ENCODE results near the gene HTR4. TPM values are rescaled to one million over a fixed set of nuclear protein-coding genes. Genes with fewer than 3 reads are reported as not detected.

HTR4 gene
- total RNA-seq, 1 donor from 2014 or later: not detected

DNA sequence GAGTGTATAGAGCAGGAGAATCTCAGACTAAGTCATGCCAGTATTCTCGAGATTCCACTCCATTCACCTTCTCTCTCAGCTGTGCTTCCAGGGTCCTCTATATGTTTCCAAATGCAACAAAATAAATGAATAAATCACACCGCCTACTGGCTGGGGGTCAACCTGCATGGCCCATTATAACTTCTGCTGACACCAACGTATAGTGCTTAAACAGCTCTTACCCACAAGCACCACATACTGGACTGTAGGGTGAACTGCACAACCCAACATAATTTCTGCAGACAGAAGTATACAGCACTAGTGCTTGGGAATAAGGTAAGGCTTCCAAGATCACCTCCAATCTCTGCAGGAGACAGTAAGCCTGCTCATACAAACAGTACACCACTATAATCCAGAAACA lies 33.1 kb upstream of the HTR4 start:
- Mint-ChIP-seq H3K36me3 (ENCODE audit: low read depth, unreplicated experiment) (no peaks in the 10 kb centered on the region), H3K9me3 (ENCODE audit: unreplicated experiment) (no peaks in the 10 kb centered on the region), H3K27me3 (ENCODE audit: unreplicated experiment) (no peaks in the 10 kb centered on the region), H3K27ac (ENCODE audit: unreplicated experiment) (no peak overlapping the region), H3K4me3 (ENCODE audit: unreplicated experiment) (no peak overlapping the region), H3K4me1 (ENCODE audit: unreplicated experiment) (peaks cover 2% of the 10 kb centered on the region)
- peak; percentile 23 for DNase-seq (ENCODE audit: low spot score)
- TF ChIP-seq, protein P1, sequence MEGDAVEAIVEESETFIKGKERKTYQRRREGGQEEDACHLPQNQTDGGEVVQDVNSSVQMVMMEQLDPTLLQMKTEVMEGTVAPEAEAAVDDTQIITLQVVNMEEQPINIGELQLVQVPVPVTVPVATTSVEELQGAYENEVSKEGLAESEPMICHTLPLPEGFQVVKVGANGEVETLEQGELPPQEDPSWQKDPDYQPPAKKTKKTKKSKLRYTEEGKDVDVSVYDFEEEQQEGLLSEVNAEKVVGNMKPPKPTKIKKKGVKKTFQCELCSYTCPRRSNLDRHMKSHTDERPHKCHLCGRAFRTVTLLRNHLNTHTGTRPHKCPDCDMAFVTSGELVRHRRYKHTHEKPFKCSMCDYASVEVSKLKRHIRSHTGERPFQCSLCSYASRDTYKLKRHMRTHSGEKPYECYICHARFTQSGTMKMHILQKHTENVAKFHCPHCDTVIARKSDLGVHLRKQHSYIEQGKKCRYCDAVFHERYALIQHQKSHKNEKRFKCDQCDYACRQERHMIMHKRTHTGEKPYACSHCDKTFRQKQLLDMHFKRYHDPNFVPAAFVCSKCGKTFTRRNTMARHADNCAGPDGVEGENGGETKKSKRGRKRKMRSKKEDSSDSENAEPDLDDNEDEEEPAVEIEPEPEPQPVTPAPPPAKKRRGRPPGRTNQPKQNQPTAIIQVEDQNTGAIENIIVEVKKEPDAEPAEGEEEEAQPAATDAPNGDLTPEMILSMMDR (IDR thresholded peaks at IDR 0.05; ENCODE audit: unreplicated experiment): peak; percentile 63

DNA sequence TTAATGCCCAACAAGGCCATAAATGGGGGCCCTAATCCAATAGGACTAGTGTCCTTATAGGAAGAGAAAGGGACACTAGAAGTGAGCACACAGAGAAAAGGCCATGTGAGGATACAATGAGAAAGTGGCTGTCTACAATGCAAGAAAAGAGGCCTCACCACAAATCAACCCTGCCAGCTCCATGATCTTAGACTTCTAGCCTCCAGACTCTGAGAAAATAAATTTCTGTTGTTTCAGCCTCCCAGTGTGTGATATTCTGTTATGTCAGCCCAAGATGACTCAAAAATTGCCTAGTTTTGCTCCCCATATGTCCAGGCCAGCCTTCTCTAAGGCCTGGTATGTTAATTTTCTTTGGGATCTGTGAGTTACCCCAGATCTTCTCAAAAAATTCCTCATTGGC lies 32.3 kb upstream of the HTR4 start:
- Mint-ChIP-seq H3K4me3 (ENCODE audit: unreplicated experiment) (no peak overlapping the region), H3K27ac (ENCODE audit: unreplicated experiment) (no peak overlapping the region), H3K36me3 (ENCODE audit: low read depth, unreplicated experiment) (no peaks in the 10 kb centered on the region), H3K27me3 (ENCODE audit: unreplicated experiment) (no peaks in the 10 kb centered on the region), H3K4me1 (ENCODE audit: unreplicated experiment) (peaks cover 6% of the 10 kb centered on the region), H3K9me3 (ENCODE audit: unreplicated experiment) (no peaks in the 10 kb centered on the region)
- TF ChIP-seq, protein P1 (IDR thresholded peaks at IDR 0.05; ENCODE audit: unreplicated experiment): no peak
- DNase-seq (ENCODE audit: low spot score): no peak

DNA sequence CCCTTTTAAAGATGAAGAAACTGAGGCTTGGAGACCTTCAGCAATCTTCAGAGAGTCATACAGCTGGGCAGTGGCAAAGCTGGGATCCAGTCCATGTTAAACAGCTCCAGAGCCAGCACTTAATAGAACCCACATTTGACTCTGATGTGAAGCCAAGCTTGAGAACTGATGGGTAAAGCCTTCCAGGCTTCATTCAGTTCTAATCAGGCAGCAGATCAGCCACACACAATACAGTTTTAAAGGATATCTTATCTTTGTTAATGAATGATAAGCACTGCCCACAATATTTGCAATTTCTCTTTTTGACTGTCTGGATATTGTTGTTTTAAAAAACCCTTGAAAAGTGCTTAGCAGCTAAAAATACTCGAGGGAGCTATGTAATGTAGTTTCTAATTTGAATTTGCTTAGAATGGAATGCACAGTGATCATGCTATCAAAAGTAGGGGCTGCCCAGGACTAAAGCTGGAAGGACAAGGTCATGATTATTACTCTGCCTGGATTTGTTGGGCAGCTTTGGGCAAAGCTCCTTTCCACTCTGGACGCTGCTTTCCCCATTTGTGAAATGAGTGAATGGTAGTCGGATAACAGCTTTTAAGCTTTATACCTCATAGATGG lies 31.3 kb upstream of the HTR4 start:
- no peaks in the 10 kb centered on the region for H3K27me3 Mint-ChIP-seq (ENCODE audit: unreplicated experiment)
- H3K9me3 Mint-ChIP-seq (ENCODE audit: unreplicated experiment): no peaks in the 10 kb centered on the region
- no peak overlapping the region for H3K4me3 Mint-ChIP-seq (ENCODE audit: unreplicated experiment)
- DNase-seq (ENCODE audit: low spot score): no peak
- H3K36me3 Mint-ChIP-seq (ENCODE audit: low read depth, unreplicated experiment): no peaks in the 10 kb centered on the region
- no peak overlapping the region for H3K27ac Mint-ChIP-seq (ENCODE audit: unreplicated experiment)
- peaks cover 6% of the 10 kb centered on the region for H3K4me1 Mint-ChIP-seq (ENCODE audit: unreplicated experiment)
- TF ChIP-seq, protein P1 (IDR thresholded peaks at IDR 0.05; ENCODE audit: unreplicated experiment): no peak

DNA sequence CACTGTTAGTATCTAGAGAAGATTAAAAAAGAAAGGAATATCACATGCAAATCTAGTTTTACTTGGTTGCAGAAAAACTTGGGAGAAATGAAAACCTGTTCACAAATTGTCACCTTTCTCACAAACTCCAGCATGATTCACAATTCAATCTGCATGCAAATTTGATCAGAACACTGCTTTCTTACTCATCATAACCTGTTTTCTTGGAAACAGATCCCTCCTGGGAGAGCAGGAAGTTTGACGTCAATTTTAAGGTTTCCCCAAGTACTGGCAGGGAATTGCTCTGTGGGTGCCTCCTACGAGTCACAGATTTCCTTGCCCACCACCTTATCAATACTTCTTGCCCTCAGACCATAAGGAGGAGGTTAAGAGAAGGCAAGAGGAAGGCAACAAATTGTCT lies 30.2 kb upstream of the HTR4 start:
- TF ChIP-seq, protein P1 (IDR thresholded peaks at IDR 0.05; ENCODE audit: unreplicated experiment): no peak
- no peak overlapping the region for H3K27ac Mint-ChIP-seq (ENCODE audit: unreplicated experiment)
- peaks cover 6% of the 10 kb centered on the region for H3K4me1 Mint-ChIP-seq (ENCODE audit: unreplicated experiment)
- DNase-seq (ENCODE audit: low spot score): no peak
- no peaks in the 10 kb centered on the region for H3K36me3 Mint-ChIP-seq (ENCODE audit: low read depth, unreplicated experiment)
- H3K27me3 Mint-ChIP-seq (ENCODE audit: unreplicated experiment): no peaks in the 10 kb centered on the region
- no peak overlapping the region for H3K4me3 Mint-ChIP-seq (ENCODE audit: unreplicated experiment)
- no peaks in the 10 kb centered on the region for H3K9me3 Mint-ChIP-seq (ENCODE audit: unreplicated experiment)

DNA sequence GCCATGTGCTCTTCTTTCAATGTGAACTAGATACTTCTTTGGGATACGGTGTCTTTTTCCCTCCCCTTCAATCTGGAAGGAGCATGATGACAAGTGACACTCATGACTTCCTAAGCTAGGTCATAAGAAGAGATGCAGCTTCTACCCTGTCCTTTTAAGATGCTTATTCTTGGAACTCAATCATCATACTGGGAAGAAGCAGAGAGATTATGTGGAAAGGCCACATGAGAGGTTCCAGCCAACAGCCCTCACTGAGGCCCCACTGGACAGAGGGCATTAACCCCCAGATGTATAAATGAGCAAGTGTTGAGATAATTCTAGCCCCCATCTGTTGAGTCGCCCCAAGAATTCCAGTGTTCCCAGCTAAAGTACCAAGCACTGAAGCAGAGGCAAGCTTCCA lies 29.3 kb upstream of the HTR4 start:
- H3K36me3 Mint-ChIP-seq (ENCODE audit: low read depth, unreplicated experiment): no peaks in the 10 kb centered on the region
- DNase-seq (ENCODE audit: low spot score): no peak
- peaks cover 6% of the 10 kb centered on the region for H3K4me1 Mint-ChIP-seq (ENCODE audit: unreplicated experiment)
- no peaks in the 10 kb centered on the region for H3K27me3 Mint-ChIP-seq (ENCODE audit: unreplicated experiment)
- no peaks in the 10 kb centered on the region for H3K9me3 Mint-ChIP-seq (ENCODE audit: unreplicated experiment)
- no peak overlapping the region for H3K27ac Mint-ChIP-seq (ENCODE audit: unreplicated experiment)
- H3K4me3 Mint-ChIP-seq (ENCODE audit: unreplicated experiment): no peak overlapping the region
- TF ChIP-seq, protein P1 (IDR thresholded peaks at IDR 0.05; ENCODE audit: unreplicated experiment): no peak
